GM12878 (cell line): ENCODE measurements around the gene LRRC26. TPM values are rescaled to one million over a fixed set of nuclear protein-coding genes. Genes with fewer than 3 reads are reported as not detected.

Experiments used
- ATAC-seq: fragments of 200-7000 bp; cut with Tn5 transposase; 3 replicates; pipeline ENCODE4 v1.9.1; 2020; ENCODE audit warnings: mild to moderate bottlenecking, moderate library complexity
- BruUV-seq: library from RNA; stranded (reverse); fragments of 400-500 nt; replicated peaks from 2 replicates; lab custom pipeline; 2021; lab: Mats Ljungman, UMichigan
- CTCF ChIA-PET: fragments of 300-600 bp; sonication (Branson Sonifier 250); formaldehyde crosslinking; extraction: SDS; loops from one replicate; lab custom pipeline; 2021; ENCODE audit warnings: inconsistent platforms; lab: Yijun Ruan, JAX
- POLR2A ChIA-PET: fragments of 350-600 bp; formaldehyde crosslinking; extraction: SDS; loops from one replicate; lab custom pipeline; 2021; ENCODE audit warnings: inconsistent platforms; lab: Charles Lee
- RAD21 ChIA-PET: fragments of 300-600 bp; sonication (Branson Sonifier 250); formaldehyde crosslinking; loops from one replicate; lab custom pipeline; 2023; ENCODE audit warnings: antibody characterized with exemption; ENCODE audit not compliant: unreplicated experiment; lab: Charles Lee
- SMC1A ChIA-PET: fragments of 300-600 bp; sonication (Branson Sonifier 250); formaldehyde crosslinking; loops from one replicate; lab custom pipeline; 2023; ENCODE audit not compliant: unreplicated experiment, uncharacterized antibody; lab: Charles Lee
- DNase-seq: peaks from one replicate; pipeline ENCODE4 v3.0.0-alpha.2; 2011; ENCODE audit warnings: low read depth, low spot score
- FAIRE-seq: peaks from 3 replicates; lab custom pipeline; 2011; peaks lifted over from hg19 to GRCh38; lab: Jason Lieb, UNC
- H2AFZ ChIP-seq: 2 replicates; pipeline ENCODE4 v1.6.0; 2011; ENCODE audit warnings: low read depth, low read length, control low read depth; ENCODE audit not compliant: control insufficient read depth
- H3K27ac ChIP-seq: 2 replicates; pipeline ENCODE4 v1.5.1; 2011; ENCODE audit warnings: control low read depth; ENCODE audit not compliant: control insufficient read depth, insufficient read depth
- H3K27me3 ChIP-seq, 2 experiments: replicated peaks in 1 of 2; 2 replicates each; pipeline versions ENCODE4 v1.6.0 to v1.6.1; 2011; ENCODE audit warnings: low read length in 1 of 2; ENCODE audit not compliant: control insufficient read depth in 2 of 2, insufficient read depth in 2 of 2
- H3K36me3 ChIP-seq, 2 experiments: 2 replicates each; pipeline ENCODE4 v1.5.1; 2011; ENCODE audit warnings: low read length in 1 of 2; ENCODE audit not compliant: control insufficient read depth in 2 of 2, insufficient read depth in 2 of 2
- H3K4me1 ChIP-seq: 2 replicates; pipeline ENCODE4 v1.6.1; 2011; ENCODE audit warnings: mild to moderate bottlenecking, low read length, moderate library complexity, mixed read lengths; ENCODE audit not compliant: control insufficient read depth, insufficient read depth
- H3K4me2 ChIP-seq: 2 replicates; pipeline ENCODE4 v1.6.0; 2011; ENCODE audit warnings: control low read depth; ENCODE audit not compliant: control insufficient read depth, insufficient read depth
- H3K4me3 ChIP-seq: fragments of 200-600 bp; sonication (generic); 2 replicates; pipeline ENCODE4 v1.5.1; 2016
- H3K79me2 ChIP-seq: 2 replicates; pipeline ENCODE4 v1.6.0; 2011; ENCODE audit warnings: low read length; ENCODE audit not compliant: control insufficient read depth, insufficient read depth
- H3K9ac ChIP-seq: 2 replicates; pipeline ENCODE4 v1.8.0; 2011; ENCODE audit warnings: low read length, control low read depth, mixed read lengths; ENCODE audit not compliant: control insufficient read depth, insufficient read depth
- H3K9me3 ChIP-seq: replicated peaks from 3 replicates; pipeline ENCODE4 v1.5.1; 2011; ENCODE audit warnings: mild to moderate bottlenecking, low read length; ENCODE audit not compliant: control insufficient read depth, insufficient read depth
- H4K20me1 ChIP-seq: 2 replicates; pipeline ENCODE4 v1.6.0; 2011; ENCODE audit not compliant: control insufficient read depth, insufficient read depth
- BCL11A ChIP-seq: IDR thresholded peaks from 2 replicates; pipeline ENCODE4 v1.6.1; 2011; ENCODE audit warnings: low read depth, low read length
- GABPA ChIP-seq: IDR thresholded peaks from 2 replicates; pipeline ENCODE4 v1.6.1; 2014; ENCODE audit warnings: antibody characterized with exemption, low read depth, mild to moderate bottlenecking, inconsistent platforms
- KLF5 ChIP-seq: fragments of 450-650 bp; IDR thresholded peaks from 2 replicates; pipeline ENCODE4 v1.6.1; 2014; ENCODE audit warnings: mild to moderate bottlenecking; ENCODE audit not compliant: partially characterized antibody
- MEF2A ChIP-seq: IDR thresholded peaks from 2 replicates; pipeline ENCODE4 v1.6.1; 2011; ENCODE audit warnings: low read depth, mild to moderate bottlenecking, low read length, moderate library complexity; ENCODE audit not compliant: insufficient read depth
- WRNIP1 ChIP-seq: IDR thresholded peaks from 2 replicates; pipeline ENCODE4 v1.6.1; 2011; ENCODE audit warnings: low read depth, low read length, improper control_type of control experiment, borderline replicate concordance
- WGBS: methylation state at CpG from one replicate; pipeline ENCODE4 v1.1.6; 2016; ENCODE audit warnings: low lambda C conversion rate; ENCODE audit not compliant: insufficient replicate concordance, insufficient coverage; ENCODE audit errors: missing lambda C conversion rate; 5-methylcytosine and 5-hydroxymethylcytosine counted together
- in situ Hi-C: fragments of 300-500 bp; cut with MboI; formaldehyde crosslinking; loops from 9 replicates; pipeline ENCODE4 v1.14.3; 2018; ENCODE audit warnings: mixed read lengths
- intact Hi-C: fragments of 100-400 bp; cut with micrococcal nuclease; formaldehyde crosslinking; loops from one replicate; pipeline ENCODE4 v1.14.2; 2022; ENCODE audit not compliant: unreplicated experiment
- polyA plus RNA-seq, 11 experiments: library from polyadenylated mRNA; depleted of rRNA in 4 of 11; unstranded in 6 of 11; stranded (reverse) in 5 of 11; fragments of >200 nt; fragmentation: Nextera tagmentation in 4 of 11; fragmentation: Illumina TruSeq in 1 of 11; extraction: Ambion mirVana in 4 of 11; extraction: Trizol in 1 of 11; gene quantifications; 1 replicate in 1 of 11; 2 replicates in 10 of 11; pipeline versions ENCODE4 v1.2.1 to v1.2.3, GENCODE V29; 2011 to 2016; ENCODE audit warnings: inconsistent platforms in 2 of 11, missing spikeins in 2 of 11, low read depth in 1 of 11
- total RNA-seq, 4 experiments: library from RNA; depleted of rRNA in 3 of 4; stranded (reverse); fragments of >200 nt in 3 of 4; fragmentation: Illumina TruSeq in 1 of 4; extraction: Trizol in 1 of 4; gene quantifications; 2 replicates each; pipeline versions ENCODE4 v1.2.1 to v1.2.3, GENCODE V29; 2013 to 2021
- TF ChIP-seq, protein P1 (sequence below): IDR thresholded peaks from 2 replicates; pipeline ENCODE4 v1.6.1; 2012; ENCODE audit warnings: low read length, inconsistent platforms

Gene LRRC26
- total and polyA plus RNA-seq, 10 of the 15 experiments (the other 5 are each of a cell fraction or from before 2014, with no cell fraction given): 0.29 to 0.91 (median 0.64) TPM; not detected in 5

DNA sequence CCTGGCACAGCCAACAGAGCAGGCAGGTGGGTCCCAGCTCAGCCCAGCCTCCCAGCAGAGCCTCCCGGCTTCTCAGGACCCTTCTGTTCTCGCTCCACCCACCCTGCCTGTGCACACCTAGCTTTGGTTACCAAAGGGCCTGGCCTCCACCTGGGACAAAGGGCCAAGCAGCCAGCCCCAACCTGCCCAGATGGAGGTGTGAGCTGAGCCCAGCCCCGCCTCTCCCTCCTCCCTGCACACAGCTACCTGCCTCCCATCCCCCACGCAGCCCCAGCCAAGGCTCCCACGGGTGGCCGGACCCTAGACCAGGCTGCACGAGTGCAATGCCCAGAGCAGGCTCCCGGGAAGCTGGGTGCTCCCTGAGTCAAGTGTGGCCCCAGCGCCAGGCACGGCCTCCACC is 25.1 kb upstream of the LRRC26 start:
- CTCF ChIA-PET: interaction anchor here (0.6 to 1.1 kb wide), 3 partner anchors 42 to 166 kb away, joined by 3 to 5 read pairs (median 3); no protein-coding TSS in a partner anchor
- no peak for ATAC-seq
- RAD21 ChIA-PET: no interaction called here
- peaks cover 6% of the 10 kb centered on the region for H3K4me1 ChIP-seq
- H2AFZ ChIP-seq: no peak overlapping the region
- H3K27ac ChIP-seq: no peak overlapping the region
- in situ Hi-C loops (no loop called here), intact Hi-C loops (no loop called here)
- TF ChIP-seq KLF5 (no peak), WRNIP1 (no peak), BCL11A (no peak), GABPA (no peak), MEF2A (no peak)
- TF ChIP-seq, protein P1, sequence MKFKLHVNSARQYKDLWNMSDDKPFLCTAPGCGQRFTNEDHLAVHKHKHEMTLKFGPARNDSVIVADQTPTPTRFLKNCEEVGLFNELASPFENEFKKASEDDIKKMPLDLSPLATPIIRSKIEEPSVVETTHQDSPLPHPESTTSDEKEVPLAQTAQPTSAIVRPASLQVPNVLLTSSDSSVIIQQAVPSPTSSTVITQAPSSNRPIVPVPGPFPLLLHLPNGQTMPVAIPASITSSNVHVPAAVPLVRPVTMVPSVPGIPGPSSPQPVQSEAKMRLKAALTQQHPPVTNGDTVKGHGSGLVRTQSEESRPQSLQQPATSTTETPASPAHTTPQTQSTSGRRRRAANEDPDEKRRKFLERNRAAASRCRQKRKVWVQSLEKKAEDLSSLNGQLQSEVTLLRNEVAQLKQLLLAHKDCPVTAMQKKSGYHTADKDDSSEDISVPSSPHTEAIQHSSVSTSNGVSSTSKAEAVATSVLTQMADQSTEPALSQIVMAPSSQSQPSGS: no peak
- SMC1A ChIA-PET: no interaction called here
- no peak for FAIRE-seq
- H4K20me1 ChIP-seq: peaks cover under 1% of the 10 kb centered on the region; the same call in 1 of the 2 replicates
- no peaks in the 10 kb centered on the region for H3K9me3 ChIP-seq
- BruUV-seq: no TSS peak
- no peak overlapping the region for H3K9ac ChIP-seq
- DNase-seq: no peak
- POLR2A ChIA-PET: interaction anchor here (2.8 kb wide), 1 partner anchor 29 kb away, joined by 10 read pairs; the partner anchor contains the start of gene CYSRT1
- H3K27me3 ChIP-seq: no peaks in the 10 kb centered on the region
- 0 out of 2 replicates have a peak overlapping the region, but pooled peaks have one; percentile 3 for H3K4me2 ChIP-seq
- 91% methylated on average over 9 of the region's 10 CpGs for WGBS
- no peak overlapping the region for H3K4me3 ChIP-seq
- H3K79me2 ChIP-seq: peaks cover 6% of the 10 kb centered on the region
- peaks cover 0 to 7% of the 10 kb centered on the region in 2 experiments; a peak in 2 of 4 replicates for H3K36me3 ChIP-seq
